HepG2 (cell line): ENCODE results near the gene ACTN3. TPM values are rescaled to one million over a fixed set of nuclear protein-coding genes. Genes with fewer than 3 reads are reported as not detected.

ENCODE experiments used
- CEBPG ChIP-seq: IDR thresholded peaks from 2 replicates; pipeline ENCODE4 v1.6.1; 2016
- CENPX ChIP-seq: sonication (generic); formaldehyde crosslinking; IDR thresholded peaks from 2 replicates; pipeline ENCODE4 v1.9.0; 2021; ENCODE audit warnings: mild to moderate bottlenecking, missing genetic modification reagents, moderate library complexity
- DR1 ChIP-seq: sonication (generic); formaldehyde crosslinking; IDR thresholded peaks from 2 replicates; pipeline ENCODE4 v1.8.0; 2021; ENCODE audit warnings: mild to moderate bottlenecking, missing genetic modification reagents, inconsistent platforms
- HOXA3 ChIP-seq: sonication (generic); formaldehyde crosslinking; IDR thresholded peaks from 2 replicates; pipeline ENCODE4 v1.5.0; 2020; ENCODE audit warnings: missing genetic modification reagents
- NCOR1 ChIP-seq: fragments of 200-600 bp; sonication (generic); IDR thresholded peaks from 2 replicates; pipeline ENCODE4 v1.7.0; 2017; ENCODE audit warnings: antibody characterized with exemption, low read length, borderline replicate concordance
- RXRB ChIP-seq: IDR thresholded peaks from 2 replicates; pipeline ENCODE4 v1.6.1; 2016; ENCODE audit warnings: borderline replicate concordance, missing genetic modification reagents, missing compliant biosample characterization
- ZBTB3 ChIP-seq: sonication (generic); formaldehyde crosslinking; IDR thresholded peaks from 2 replicates; pipeline ENCODE4 v1.4.0; 2020; ENCODE audit warnings: low read depth, mild to moderate bottlenecking, moderate library complexity, missing genetic modification reagents, borderline replicate concordance
- ZNF3 ChIP-seq: IDR thresholded peaks from 2 replicates; pipeline ENCODE4 v1.7.0; 2017; ENCODE audit warnings: inconsistent platforms
- ZSCAN9 ChIP-seq: IDR thresholded peaks from 2 replicates; pipeline ENCODE4 v1.6.1; 2016; ENCODE audit warnings: borderline replicate concordance
- polyA plus RNA-seq, 8 experiments: library from polyadenylated mRNA; depleted of rRNA in 3 of 8; stranded (reverse) in 7 of 8; unstranded in 1 of 8; fragments of >200 nt; fragmentation: Illumina TruSeq in 4 of 8; extraction: Trizol in 4 of 8; gene quantifications; 2 replicates each; pipeline versions ENCODE4 v1.2.1 to v1.2.3, GENCODE V29; 2011 to 2016; ENCODE audit warnings: low read depth in 4 of 8, missing spikeins in 1 of 8, mixed read lengths in 1 of 8; ENCODE audit not compliant: insufficient read depth in 1 of 8
- total RNA-seq, 5 experiments: library from RNA; depleted of rRNA; stranded (reverse); fragments of >200 nt; fragmentation: Illumina TruSeq; extraction: Trizol; gene quantifications; 2 replicates each; pipeline ENCODE4 v1.2.3, GENCODE V29; 2016; ENCODE audit warnings: low read depth in 1 of 5
- TF ChIP-seq, protein P1 (sequence below): sonication (generic); formaldehyde crosslinking; IDR thresholded peaks from 2 replicates; pipeline ENCODE4 v1.4.0; 2020; ENCODE audit warnings: missing genetic modification reagents
- TF ChIP-seq, protein P2 (sequence below): sonication (generic); formaldehyde crosslinking; IDR thresholded peaks from 2 replicates; pipeline ENCODE4 v1.8.1; 2023; ENCODE audit warnings: mild to moderate bottlenecking, missing genetic modification reagents
- TF ChIP-seq, protein P3 (sequence below): sonication (generic); formaldehyde crosslinking; IDR thresholded peaks from 2 replicates; pipeline ENCODE4 v1.5.1; 2020; ENCODE audit warnings: missing genetic modification reagents, mild to moderate bottlenecking, borderline replicate concordance
- TF ChIP-seq, protein P4 (sequence below): sonication (generic); formaldehyde crosslinking; IDR thresholded peaks from 2 replicates; pipeline ENCODE4 v1.5.0; 2020; ENCODE audit warnings: missing genetic modification reagents
- TF ChIP-seq, protein P5 (sequence below): sonication (generic); formaldehyde crosslinking; IDR thresholded peaks from 2 replicates; pipeline ENCODE4 v1.5.1; 2020; ENCODE audit warnings: missing genetic modification reagents, mild to moderate bottlenecking, borderline replicate concordance

The ACTN3 gene
- total and polyA plus RNA-seq, 2 of the 13 experiments (the other 11 are each of a cell fraction or from before 2014, with no cell fraction given) = 0.04 to 0.09 TPM

GRCh38 chr11:66607126-66607834, 60.6 kb downstream of the ACTN3 start (continued):
- no peak for TF ChIP-seq CENPX (CRISPR knock-in tag)
- peak; percentile 4 for TF ChIP-seq CEBPG (CRISPR knock-in tag)
- TF ChIP-seq, protein P1, sequence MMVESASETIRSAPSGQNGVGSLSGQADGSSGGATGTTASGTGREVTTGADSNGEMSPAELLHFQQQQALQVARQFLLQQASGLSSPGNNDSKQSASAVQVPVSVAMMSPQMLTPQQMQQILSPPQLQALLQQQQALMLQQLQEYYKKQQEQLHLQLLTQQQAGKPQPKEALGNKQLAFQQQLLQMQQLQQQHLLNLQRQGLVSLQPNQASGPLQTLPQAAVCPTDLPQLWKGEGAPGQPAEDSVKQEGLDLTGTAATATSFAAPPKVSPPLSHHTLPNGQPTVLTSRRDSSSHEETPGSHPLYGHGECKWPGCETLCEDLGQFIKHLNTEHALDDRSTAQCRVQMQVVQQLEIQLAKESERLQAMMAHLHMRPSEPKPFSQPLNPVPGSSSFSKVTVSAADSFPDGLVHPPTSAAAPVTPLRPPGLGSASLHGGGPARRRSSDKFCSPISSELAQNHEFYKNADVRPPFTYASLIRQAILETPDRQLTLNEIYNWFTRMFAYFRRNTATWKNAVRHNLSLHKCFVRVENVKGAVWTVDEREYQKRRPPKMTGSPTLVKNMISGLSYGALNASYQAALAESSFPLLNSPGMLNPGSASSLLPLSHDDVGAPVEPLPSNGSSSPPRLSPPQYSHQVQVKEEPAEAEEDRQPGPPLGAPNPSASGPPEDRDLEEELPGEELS (CRISPR knock-in tag) = no peak
- peak; percentile 29; the same call in 1 of the 2 replicates for TF ChIP-seq HOXA3 (CRISPR knock-in tag)
- peak; percentile 64; the same call in 1 of the 2 replicates for TF ChIP-seq NCOR1
- TF ChIP-seq ZNF3 = 0 out of 2 replicates have a peak, but pooled peaks have one; percentile 30
- TF ChIP-seq RXRB (CRISPR knock-in tag) = no peak
- TF ChIP-seq, protein P2, sequence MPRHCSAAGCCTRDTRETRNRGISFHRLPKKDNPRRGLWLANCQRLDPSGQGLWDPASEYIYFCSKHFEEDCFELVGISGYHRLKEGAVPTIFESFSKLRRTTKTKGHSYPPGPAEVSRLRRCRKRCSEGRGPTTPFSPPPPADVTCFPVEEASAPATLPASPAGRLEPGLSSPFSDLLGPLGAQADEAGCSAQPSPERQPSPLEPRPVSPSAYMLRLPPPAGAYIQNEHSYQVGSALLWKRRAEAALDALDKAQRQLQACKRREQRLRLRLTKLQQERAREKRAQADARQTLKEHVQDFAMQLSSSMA (CRISPR knock-in tag) = no peak
- TF ChIP-seq, protein P3, sequence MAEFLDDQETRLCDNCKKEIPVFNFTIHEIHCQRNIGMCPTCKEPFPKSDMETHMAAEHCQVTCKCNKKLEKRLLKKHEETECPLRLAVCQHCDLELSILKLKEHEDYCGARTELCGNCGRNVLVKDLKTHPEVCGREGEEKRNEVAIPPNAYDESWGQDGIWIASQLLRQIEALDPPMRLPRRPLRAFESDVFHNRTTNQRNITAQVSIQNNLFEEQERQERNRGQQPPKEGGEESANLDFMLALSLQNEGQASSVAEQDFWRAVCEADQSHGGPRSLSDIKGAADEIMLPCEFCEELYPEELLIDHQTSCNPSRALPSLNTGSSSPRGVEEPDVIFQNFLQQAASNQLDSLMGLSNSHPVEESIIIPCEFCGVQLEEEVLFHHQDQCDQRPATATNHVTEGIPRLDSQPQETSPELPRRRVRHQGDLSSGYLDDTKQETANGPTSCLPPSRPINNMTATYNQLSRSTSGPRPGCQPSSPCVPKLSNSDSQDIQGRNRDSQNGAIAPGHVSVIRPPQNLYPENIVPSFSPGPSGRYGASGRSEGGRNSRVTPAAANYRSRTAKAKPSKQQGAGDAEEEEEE (CRISPR knock-in tag) = no peak
- TF ChIP-seq ZBTB3 (CRISPR knock-in tag) = no peak
- TF ChIP-seq, protein P4, sequence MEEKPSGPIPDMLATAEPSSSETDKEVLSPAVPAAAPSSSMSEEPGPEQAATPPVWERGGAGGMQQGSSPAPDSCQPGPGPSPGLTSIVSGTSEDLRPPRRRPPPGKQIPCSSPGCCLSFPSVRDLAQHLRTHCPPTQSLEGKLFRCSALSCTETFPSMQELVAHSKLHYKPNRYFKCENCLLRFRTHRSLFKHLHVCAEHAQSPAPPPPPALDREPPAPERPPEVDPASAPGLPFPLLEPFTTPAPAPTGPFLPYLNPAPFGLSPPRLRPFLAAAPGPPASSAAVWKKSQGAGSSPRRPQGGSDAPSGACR (CRISPR knock-in tag) = no peak
- TF ChIP-seq ZSCAN9 (CRISPR knock-in tag) = no peak
- no peak for TF ChIP-seq DR1 (CRISPR knock-in tag)
- TF ChIP-seq, protein P5, sequence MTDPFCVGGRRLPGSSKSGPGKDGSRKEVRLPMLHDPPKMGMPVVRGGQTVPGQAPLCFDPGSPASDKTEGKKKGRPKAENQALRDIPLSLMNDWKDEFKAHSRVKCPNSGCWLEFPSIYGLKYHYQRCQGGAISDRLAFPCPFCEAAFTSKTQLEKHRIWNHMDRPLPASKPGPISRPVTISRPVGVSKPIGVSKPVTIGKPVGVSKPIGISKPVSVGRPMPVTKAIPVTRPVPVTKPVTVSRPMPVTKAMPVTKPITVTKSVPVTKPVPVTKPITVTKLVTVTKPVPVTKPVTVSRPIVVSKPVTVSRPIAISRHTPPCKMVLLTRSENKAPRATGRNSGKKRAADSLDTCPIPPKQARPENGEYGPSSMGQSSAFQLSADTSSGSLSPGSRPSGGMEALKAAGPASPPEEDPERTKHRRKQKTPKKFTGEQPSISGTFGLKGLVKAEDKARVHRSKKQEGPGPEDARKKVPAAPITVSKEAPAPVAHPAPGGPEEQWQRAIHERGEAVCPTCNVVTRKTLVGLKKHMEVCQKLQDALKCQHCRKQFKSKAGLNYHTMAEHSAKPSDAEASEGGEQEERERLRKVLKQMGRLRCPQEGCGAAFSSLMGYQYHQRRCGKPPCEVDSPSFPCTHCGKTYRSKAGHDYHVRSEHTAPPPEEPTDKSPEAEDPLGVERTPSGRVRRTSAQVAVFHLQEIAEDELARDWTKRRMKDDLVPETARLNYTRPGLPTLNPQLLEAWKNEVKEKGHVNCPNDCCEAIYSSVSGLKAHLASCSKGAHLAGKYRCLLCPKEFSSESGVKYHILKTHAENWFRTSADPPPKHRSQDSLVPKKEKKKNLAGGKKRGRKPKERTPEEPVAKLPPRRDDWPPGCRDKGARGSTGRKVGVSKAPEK (CRISPR knock-in tag) = no peak
